ENCODE results near the gene SLC51B. TPM values are rescaled to one million over a fixed set of nuclear protein-coding genes. Genes with fewer than 3 reads are reported as not detected.

The SLC51B gene
- polyA plus RNA-seq, 2 of the 4 experiments (the other 2 are of a cell fraction): 12.2 to 16.1 TPM

DNA sequence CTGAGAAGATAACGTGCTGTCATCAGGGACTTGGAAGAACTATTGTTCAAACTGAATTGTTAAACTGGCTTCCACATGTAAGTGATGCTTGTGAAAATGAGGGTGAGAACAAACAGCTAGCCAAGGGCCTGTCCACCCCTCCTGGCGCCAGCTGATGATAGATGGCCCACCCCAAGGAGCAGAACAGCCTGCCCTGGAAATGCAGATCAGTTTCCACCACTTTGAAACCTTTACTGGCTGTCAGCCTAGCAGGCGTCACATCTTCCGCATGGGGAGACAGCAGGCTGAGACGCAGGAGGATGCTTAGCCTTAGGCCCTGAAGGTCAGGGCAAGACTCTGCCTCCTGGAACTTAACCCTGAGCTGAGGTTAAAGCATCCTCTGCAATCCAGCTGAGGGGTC is 6.4 kb upstream of the SLC51B start:
- CTCF ChIA-PET: interaction anchor here (0.6 to 33.7 kb wide), 7 partner anchors 6 to 450 kb away, joined by 3 to 1280 read pairs (median 5); partner anchors contain the start of genes KBTBD13 and RASL12
- H3K4me1 ChIP-seq: peaks cover 19% of the 10 kb centered on the region

DNA sequence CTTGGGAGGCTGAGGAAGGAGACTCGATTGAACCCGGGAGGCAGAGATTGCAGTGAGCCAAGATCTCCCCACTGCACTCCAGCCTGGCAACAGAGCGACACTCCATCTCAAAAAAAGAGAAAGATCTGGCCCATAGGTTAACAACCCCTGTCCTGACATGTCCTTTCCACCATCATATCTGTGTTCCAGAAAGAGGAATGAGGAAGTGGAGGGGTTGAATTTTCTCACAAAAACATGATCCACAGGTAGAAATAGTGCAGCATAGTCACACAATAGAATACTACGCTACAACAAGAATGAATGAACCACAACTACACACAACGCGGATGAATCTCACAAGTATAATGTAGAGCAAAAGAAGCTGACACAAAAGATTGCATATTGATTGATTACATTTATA is 4.7 kb upstream of the SLC51B start:
- FAIRE-seq (peak; percentile 36), ATAC-seq (no peak), DNase-seq (ENCODE audit: low read depth in 1 of 2, low spot score in 1 of 2) (no peak)
- no peak overlapping the region for H3K27ac ChIP-seq
- ChIA-PET POLR2A (no interaction called here), CTCF (interaction anchor here (8.2 to 33.7 kb wide), 3 partner anchors 8 to 33 kb away, joined by 76 to 1280 read pairs (median 82); partner anchors contain the start of genes KBTBD13 and RASL12)
- H3K4me2 ChIP-seq: no peak overlapping the region
- no peaks in the 10 kb centered on the region for H3K9me3 ChIP-seq
- no peak for TF ChIP-seq MYC (IDR thresholded peaks at IDR 0.05; ENCODE audit: borderline replicate concordance, low read length)
- TF ChIP-seq ZSCAN20 (CRISPR knock-in tag; IDR thresholded peaks at IDR 0.05): no peak
- TF ChIP-seq JUN (IDR thresholded peaks at IDR 0.05): no peak
- no peak for TF ChIP-seq REST (IDR thresholded peaks at IDR 0.05)
- 85% methylated on average over 6 of the region's 6 CpGs for WGBS (ENCODE audit: missing lambda C conversion rate)
- no peak overlapping the region for H3K4me3 ChIP-seq
- H3K4me1 ChIP-seq: peaks cover 31% of the 10 kb centered on the region

More for the DNA sequence above, 6.4 kb upstream of the SLC51B start:
- Histone ChIP-seq H3K9me3 (no peaks in the 10 kb centered on the region), H3K4me3 (no peak overlapping the region), H3K27ac (peak overlapping the region in 1 of 2 experiments; percentile 6; a peak in 1 of 6 replicates), H3K4me2 (no peak overlapping the region)
- FAIRE-seq (no peak), ATAC-seq (no peak), DNase-seq (ENCODE audit: low read depth in 1 of 2, low spot score in 1 of 2) (no peak)
- POLR2A ChIA-PET: interaction anchor here (0.6 kb wide), 1 partner anchor 15 kb away, joined by 3 read pairs; no protein-coding TSS in a partner anchor
- 79% methylated on average over 5 of the region's 5 CpGs for WGBS (ENCODE audit: missing lambda C conversion rate)
- TF ChIP-seq TP53 (CRISPR knock-in tag; IDR thresholded peaks at IDR 0.05) (no peak), MYC (IDR thresholded peaks at IDR 0.05; ENCODE audit: borderline replicate concordance, low read length) (no peak), EHMT2 (IDR thresholded peaks at IDR 0.05; ENCODE audit: low read depth) (no peak), RARB (CRISPR knock-in tag; IDR thresholded peaks at IDR 0.05) (no peak), EP300 (IDR thresholded peaks at IDR 0.05) (no peak), GATA3 (IDR thresholded peaks at IDR 0.05; ENCODE audit: borderline replicate concordance) (no peak), RCOR1 (IDR thresholded peaks at IDR 0.05; ENCODE audit: low read depth, low read length) (no peak), BHLHE40 (IDR thresholded peaks at IDR 0.05; ENCODE audit: low read depth, low read length) (no peak), MAX (IDR thresholded peaks at IDR 0.05) (no peak), JUN (IDR thresholded peaks at IDR 0.05) (no peak), HEYL (CRISPR knock-in tag; IDR thresholded peaks at IDR 0.05) (no peak), CHD2 (IDR thresholded peaks at IDR 0.05; ENCODE audit: low read length, partially characterized antibody) (no peak), CTCF (IDR thresholded peaks at IDR 0.05) (no peak), KDM5A (IDR thresholded peaks at IDR 0.05) (no peak), MAFK (IDR thresholded peaks at IDR 0.05; ENCODE audit: partially characterized antibody) (no peak)
- TF ChIP-seq, protein P1, sequence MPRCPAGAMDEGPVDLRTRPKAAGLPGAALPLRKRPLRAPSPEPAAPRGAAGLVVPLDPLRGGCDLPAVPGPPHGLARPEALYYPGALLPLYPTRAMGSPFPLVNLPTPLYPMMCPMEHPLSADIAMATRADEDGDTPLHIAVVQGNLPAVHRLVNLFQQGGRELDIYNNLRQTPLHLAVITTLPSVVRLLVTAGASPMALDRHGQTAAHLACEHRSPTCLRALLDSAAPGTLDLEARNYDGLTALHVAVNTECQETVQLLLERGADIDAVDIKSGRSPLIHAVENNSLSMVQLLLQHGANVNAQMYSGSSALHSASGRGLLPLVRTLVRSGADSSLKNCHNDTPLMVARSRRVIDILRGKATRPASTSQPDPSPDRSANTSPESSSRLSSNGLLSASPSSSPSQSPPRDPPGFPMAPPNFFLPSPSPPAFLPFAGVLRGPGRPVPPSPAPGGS (IDR thresholded peaks at IDR 0.05): no peak
- TF ChIP-seq, protein P2, sequence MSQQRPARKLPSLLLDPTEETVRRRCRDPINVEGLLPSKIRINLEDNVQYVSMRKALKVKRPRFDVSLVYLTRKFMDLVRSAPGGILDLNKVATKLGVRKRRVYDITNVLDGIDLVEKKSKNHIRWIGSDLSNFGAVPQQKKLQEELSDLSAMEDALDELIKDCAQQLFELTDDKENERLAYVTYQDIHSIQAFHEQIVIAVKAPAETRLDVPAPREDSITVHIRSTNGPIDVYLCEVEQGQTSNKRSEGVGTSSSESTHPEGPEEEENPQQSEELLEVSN (IDR thresholded peaks at IDR 0.05; ENCODE audit: borderline replicate concordance, low read depth): no peak
